ENCODE measurements around the gene WDR33.

WDR33 gene

GRCh38 chr2:127695491-127696472, 115.2 kb downstream of the WDR33 start:
- no peak for DNase-seq (ENCODE audit: insufficient read length)
- no peak for FAIRE-seq
- TF ChIP-seq POLR2AphosphoS5 (IDR thresholded peaks at IDR 0.05; ENCODE audit: low read depth, low read length) (no peak), POLR2A (IDR thresholded peaks at IDR 0.05; ENCODE audit: low read depth, low read length) (no peak), TAF1 (IDR thresholded peaks at IDR 0.05; ENCODE audit: borderline replicate concordance, low read depth, low read length) (no peak)

- FAIRE-seq, result no peak
- no peak for TF ChIP-seq POLR2AphosphoS5 (IDR thresholded peaks at IDR 0.05; ENCODE audit: low read depth, low read length)
- TF ChIP-seq TAF1 (IDR thresholded peaks at IDR 0.05; ENCODE audit: borderline replicate concordance, low read depth, low read length), result no peak
- no peak for TF ChIP-seq POLR2A (IDR thresholded peaks at IDR 0.05; ENCODE audit: low read depth, low read length)
- DNase-seq (ENCODE audit: insufficient read length), result no peak
Observed at GRCh38 chr2:127694986-127695385, 116.0 kb downstream of the WDR33 start.

GRCh38 chr2:127690696-127691095, 120.3 kb downstream of the WDR33 start:
- no peak for FAIRE-seq
- TF ChIP-seq POLR2A (IDR thresholded peaks at IDR 0.05; ENCODE audit: low read depth, low read length), result no peak
- TF ChIP-seq TAF1 (IDR thresholded peaks at IDR 0.05; ENCODE audit: borderline replicate concordance, low read depth, low read length), result no peak
- TF ChIP-seq POLR2AphosphoS5 (IDR thresholded peaks at IDR 0.05; ENCODE audit: low read depth, low read length), result no peak
- no peak for DNase-seq (ENCODE audit: insufficient read length)

- FAIRE-seq (no peak), DNase-seq (ENCODE audit: insufficient read length) (no peak)
- TF ChIP-seq TAF1 (IDR thresholded peaks at IDR 0.05; ENCODE audit: borderline replicate concordance, low read depth, low read length) (no peak), POLR2AphosphoS5 (IDR thresholded peaks at IDR 0.05; ENCODE audit: low read depth, low read length) (no peak), POLR2A (IDR thresholded peaks at IDR 0.05; ENCODE audit: low read depth, low read length) (no peak)
Observed at GRCh38 chr2:127688405-127688804, 122.6 kb downstream of the WDR33 start.

- FAIRE-seq (no peak), DNase-seq (ENCODE audit: insufficient read length) (no peak)
- TF ChIP-seq POLR2A (IDR thresholded peaks at IDR 0.05; ENCODE audit: low read depth, low read length), result no peak
- no peak for TF ChIP-seq TAF1 (IDR thresholded peaks at IDR 0.05; ENCODE audit: borderline replicate concordance, low read depth, low read length)
- TF ChIP-seq POLR2AphosphoS5 (IDR thresholded peaks at IDR 0.05; ENCODE audit: low read depth, low read length), result no peak
Observed at GRCh38 chr2:127685410-127686080, 125.4 kb downstream of the WDR33 start.

GRCh38 chr2:127683757-127684156, 127.2 kb downstream of the WDR33 start:
- no peak for FAIRE-seq
- TF ChIP-seq POLR2AphosphoS5 (IDR thresholded peaks at IDR 0.05; ENCODE audit: low read depth, low read length) (no peak), POLR2A (IDR thresholded peaks at IDR 0.05; ENCODE audit: low read depth, low read length) (no peak), TAF1 (IDR thresholded peaks at IDR 0.05; ENCODE audit: borderline replicate concordance, low read depth, low read length) (no peak)
- no peak for DNase-seq (ENCODE audit: insufficient read length)

- FAIRE-seq (no peak), DNase-seq (ENCODE audit: insufficient read length) (no peak)
- TF ChIP-seq POLR2A (IDR thresholded peaks at IDR 0.05; ENCODE audit: low read depth, low read length) (no peak), POLR2AphosphoS5 (IDR thresholded peaks at IDR 0.05; ENCODE audit: low read depth, low read length) (no peak), TAF1 (IDR thresholded peaks at IDR 0.05; ENCODE audit: borderline replicate concordance, low read depth, low read length) (no peak)
Observed at GRCh38 chr2:127683056-127683455, 127.9 kb downstream of the WDR33 start.

- TF ChIP-seq POLR2A (IDR thresholded peaks at IDR 0.05; ENCODE audit: low read depth, low read length) (no peak), POLR2AphosphoS5 (IDR thresholded peaks at IDR 0.05; ENCODE audit: low read depth, low read length) (no peak), TAF1 (IDR thresholded peaks at IDR 0.05; ENCODE audit: borderline replicate concordance, low read depth, low read length) (no peak)
- DNase-seq (ENCODE audit: insufficient read length) (no peak), FAIRE-seq (no peak)
Observed at GRCh38 chr2:127681976-127682857, 128.8 kb downstream of the WDR33 start.

- FAIRE-seq (no peak), DNase-seq (ENCODE audit: insufficient read length) (no peak)
Observed at GRCh38 chr2:127681288-127681804, 129.6 kb downstream of the WDR33 start.

GRCh38 chr2:127680706-127681287, 130.2 kb downstream of the WDR33 start:
- FAIRE-seq (no peak), DNase-seq (ENCODE audit: insufficient read length) (no peak)
- TF ChIP-seq POLR2AphosphoS5 (IDR thresholded peaks at IDR 0.05; ENCODE audit: low read depth, low read length) (no peak), TAF1 (IDR thresholded peaks at IDR 0.05; ENCODE audit: borderline replicate concordance, low read depth, low read length) (no peak), POLR2A (IDR thresholded peaks at IDR 0.05; ENCODE audit: low read depth, low read length) (no peak)

More at GRCh38 chr2:127681288-127681804, 129.6 kb downstream of the WDR33 start:
- no peak for TF ChIP-seq TAF1 (IDR thresholded peaks at IDR 0.05; ENCODE audit: borderline replicate concordance, low read depth, low read length)
- no peak for TF ChIP-seq POLR2A (IDR thresholded peaks at IDR 0.05; ENCODE audit: low read depth, low read length)
- no peak for TF ChIP-seq POLR2AphosphoS5 (IDR thresholded peaks at IDR 0.05; ENCODE audit: low read depth, low read length)
